ENCODE results near the gene ANKMY2.

DNA sequence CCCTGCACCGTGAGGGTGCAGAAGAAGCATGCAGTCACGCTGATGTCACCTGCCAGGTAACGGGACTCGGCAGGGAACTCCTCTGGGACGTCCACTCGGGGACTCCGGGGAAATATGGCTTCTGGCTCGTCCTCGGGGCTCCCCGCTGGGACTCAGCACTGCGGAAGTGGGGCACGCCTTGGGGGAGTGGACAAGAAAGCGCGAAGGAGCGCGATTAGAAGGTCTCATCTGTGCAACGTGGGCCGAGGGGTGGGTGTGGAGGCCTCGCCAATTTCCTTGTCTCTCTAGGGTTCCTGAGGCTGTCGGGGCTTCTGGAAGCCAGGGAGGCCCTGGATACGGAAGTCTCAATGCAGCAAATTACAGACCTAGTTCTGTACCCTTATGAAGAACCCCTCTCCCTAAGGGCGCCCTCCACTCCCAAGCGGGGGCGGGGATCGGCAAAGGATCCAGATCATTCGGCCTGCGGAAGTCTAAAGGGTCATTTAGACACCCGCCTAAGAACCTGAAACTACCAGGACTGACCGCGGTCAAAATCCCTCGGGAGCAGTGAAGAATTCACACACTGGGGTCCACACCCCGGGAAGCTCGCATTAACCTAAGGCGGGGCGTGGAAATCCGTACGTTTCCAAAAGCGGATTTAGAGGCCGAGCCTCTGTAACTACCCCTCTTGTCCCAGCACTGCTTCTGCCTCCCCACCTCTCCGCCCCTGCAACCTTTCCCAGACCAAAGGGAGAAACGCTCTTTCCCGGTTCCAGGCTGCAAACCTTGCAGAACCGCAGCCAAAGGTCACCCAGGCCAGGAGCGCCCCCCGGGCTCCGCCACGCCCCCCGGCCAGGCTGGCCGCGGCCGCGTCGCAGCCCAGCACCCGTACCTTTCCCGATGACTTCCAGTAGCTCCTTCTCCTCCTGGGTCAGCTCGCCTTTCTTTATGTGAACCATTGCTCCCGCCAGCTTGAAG is 640 bp downstream of the ANKMY2 start:
- TF ChIP-seq, protein P1, sequence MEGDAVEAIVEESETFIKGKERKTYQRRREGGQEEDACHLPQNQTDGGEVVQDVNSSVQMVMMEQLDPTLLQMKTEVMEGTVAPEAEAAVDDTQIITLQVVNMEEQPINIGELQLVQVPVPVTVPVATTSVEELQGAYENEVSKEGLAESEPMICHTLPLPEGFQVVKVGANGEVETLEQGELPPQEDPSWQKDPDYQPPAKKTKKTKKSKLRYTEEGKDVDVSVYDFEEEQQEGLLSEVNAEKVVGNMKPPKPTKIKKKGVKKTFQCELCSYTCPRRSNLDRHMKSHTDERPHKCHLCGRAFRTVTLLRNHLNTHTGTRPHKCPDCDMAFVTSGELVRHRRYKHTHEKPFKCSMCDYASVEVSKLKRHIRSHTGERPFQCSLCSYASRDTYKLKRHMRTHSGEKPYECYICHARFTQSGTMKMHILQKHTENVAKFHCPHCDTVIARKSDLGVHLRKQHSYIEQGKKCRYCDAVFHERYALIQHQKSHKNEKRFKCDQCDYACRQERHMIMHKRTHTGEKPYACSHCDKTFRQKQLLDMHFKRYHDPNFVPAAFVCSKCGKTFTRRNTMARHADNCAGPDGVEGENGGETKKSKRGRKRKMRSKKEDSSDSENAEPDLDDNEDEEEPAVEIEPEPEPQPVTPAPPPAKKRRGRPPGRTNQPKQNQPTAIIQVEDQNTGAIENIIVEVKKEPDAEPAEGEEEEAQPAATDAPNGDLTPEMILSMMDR (IDR thresholded peaks at IDR 0.05 in 8 of 11, conservative IDR thresholded peaks at IDR 0.05 in 3 of 11): no peak
- TF ChIP-seq POLR2A (IDR thresholded peaks at IDR 0.05): no peak

All from spleen (tissue), 7 donors.